Memory B cell (primary cell): ENCODE data around the gene FOXQ1.

ENCODE experiments used
- ATAC-seq: fragments of 150-1000 bp; cut with Tn5 transposase; 2 replicates; pipeline ENCODE4 v1.10.0; 2021; ENCODE audit warnings: low read depth, mild to moderate bottlenecking, moderate library complexity
- DNase-seq, 2 donors: peaks; one replicate each; pipeline ENCODE4 v3.0.0; 2022; ENCODE audit warnings: low spot score in 2 of 2
- H3K27ac Mint-ChIP-seq: one replicate; pipeline ENCODE4 v1.8.0; 2022; ENCODE audit warnings: mild to moderate bottlenecking, moderate library complexity, mixed read lengths
- H3K27me3 Mint-ChIP-seq: one replicate; pipeline ENCODE4 v1.8.0; 2022; ENCODE audit warnings: mixed read lengths
- H3K36me3 Mint-ChIP-seq: one replicate; pipeline ENCODE4 v1.8.0; 2022; ENCODE audit warnings: mild to moderate bottlenecking, mixed read lengths
- H3K4me1 Mint-ChIP-seq: one replicate; pipeline ENCODE4 v1.8.0; 2022; ENCODE audit warnings: mixed read lengths
- H3K4me3 Mint-ChIP-seq: one replicate; pipeline ENCODE4 v1.8.0; 2022; ENCODE audit warnings: mild to moderate bottlenecking, moderate library complexity, mixed read lengths
- H3K9me3 Mint-ChIP-seq: one replicate; pipeline ENCODE4 v1.8.0; 2022; ENCODE audit warnings: mixed read lengths

The FOXQ1 gene, protein sequence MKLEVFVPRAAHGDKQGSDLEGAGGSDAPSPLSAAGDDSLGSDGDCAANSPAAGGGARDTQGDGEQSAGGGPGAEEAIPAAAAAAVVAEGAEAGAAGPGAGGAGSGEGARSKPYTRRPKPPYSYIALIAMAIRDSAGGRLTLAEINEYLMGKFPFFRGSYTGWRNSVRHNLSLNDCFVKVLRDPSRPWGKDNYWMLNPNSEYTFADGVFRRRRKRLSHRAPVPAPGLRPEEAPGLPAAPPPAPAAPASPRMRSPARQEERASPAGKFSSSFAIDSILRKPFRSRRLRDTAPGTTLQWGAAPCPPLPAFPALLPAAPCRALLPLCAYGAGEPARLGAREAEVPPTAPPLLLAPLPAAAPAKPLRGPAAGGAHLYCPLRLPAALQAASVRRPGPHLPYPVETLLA

DNA sequence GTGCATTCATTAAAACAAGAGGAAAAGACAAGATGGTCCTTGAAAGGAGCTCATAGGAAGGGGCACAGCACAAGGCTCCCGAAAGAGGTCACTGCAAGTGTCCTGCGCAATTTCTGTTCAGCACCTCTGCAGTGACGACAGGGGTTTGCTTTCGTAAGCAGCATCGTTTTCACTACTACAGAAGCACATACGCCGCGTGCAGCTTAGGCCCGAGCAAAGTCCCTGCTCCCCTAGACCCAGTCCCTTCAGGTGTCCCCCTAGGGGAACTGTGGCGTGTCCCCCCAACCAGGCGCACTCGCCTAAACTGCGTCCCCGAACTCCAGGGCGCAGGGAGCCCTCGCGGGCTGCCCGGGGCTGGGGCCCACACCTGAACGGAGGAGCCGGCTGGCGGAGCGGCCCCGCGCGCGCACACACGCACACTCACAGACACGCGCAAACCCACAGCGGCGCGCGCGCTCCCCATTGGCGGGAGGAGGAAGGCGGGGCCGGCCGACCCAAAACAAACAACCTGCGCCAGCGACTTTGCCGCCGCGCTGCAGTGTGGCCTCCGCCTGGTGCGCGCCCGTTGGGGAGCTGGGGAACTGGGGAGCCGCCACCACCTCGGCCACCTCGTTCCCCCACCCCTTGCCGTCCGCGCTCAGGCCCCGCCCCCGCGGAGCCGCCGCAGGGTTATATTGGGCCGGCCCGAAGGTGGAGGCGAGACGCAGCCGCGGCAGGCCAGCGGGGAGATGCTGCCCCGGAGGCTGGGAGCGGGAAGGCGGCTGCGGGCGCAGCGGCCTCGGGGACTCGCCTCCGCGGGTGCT, at the start of gene FOXQ1:
FOXQ1 (plus strand) TSS at position 699 of the 803 bp plus-strand sequence. CDS start 607 bp downstream, outside the sequence.
- ATAC-seq (no peak), DNase-seq (no peak)
- Mint-ChIP-seq H3K27me3 (peaks cover 34% of the 10 kb centered on the region), H3K27ac (no peak within 1 kb of the TSS), H3K9me3 (no peaks in the 10 kb centered on the region), H3K36me3 (peaks cover 3% of the 10 kb centered on the region), H3K4me1 (peaks cover 19% of the 10 kb centered on the region), H3K4me3 (peak within 1 kb of the TSS; percentile 73)

DNA sequence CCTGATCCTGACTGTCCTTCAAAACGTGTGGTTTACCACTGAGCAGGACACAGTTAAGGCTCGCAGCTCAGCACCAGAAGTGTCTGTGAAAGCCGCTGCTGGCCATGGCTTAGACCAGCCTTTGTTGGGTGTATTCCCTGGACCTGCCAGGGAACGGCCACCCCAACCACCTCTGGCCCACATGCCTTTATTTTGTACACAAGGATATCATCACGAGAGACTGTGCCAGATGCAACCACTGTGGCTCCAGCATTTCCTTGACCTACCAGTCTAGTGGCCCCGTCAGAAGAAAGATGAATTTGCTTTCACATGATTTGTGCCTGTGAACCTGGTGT, 49.2 kb upstream of the FOXQ1 start:
- Mint-ChIP-seq H3K27ac (no peak overlapping the region), H3K4me1 (no peaks in the 10 kb centered on the region), H3K27me3 (peaks cover 1% of the 10 kb centered on the region), H3K4me3 (no peak overlapping the region), H3K36me3 (no peaks in the 10 kb centered on the region), H3K9me3 (no peaks in the 10 kb centered on the region)
- DNase-seq (no peak), ATAC-seq (no peak)

DNA sequence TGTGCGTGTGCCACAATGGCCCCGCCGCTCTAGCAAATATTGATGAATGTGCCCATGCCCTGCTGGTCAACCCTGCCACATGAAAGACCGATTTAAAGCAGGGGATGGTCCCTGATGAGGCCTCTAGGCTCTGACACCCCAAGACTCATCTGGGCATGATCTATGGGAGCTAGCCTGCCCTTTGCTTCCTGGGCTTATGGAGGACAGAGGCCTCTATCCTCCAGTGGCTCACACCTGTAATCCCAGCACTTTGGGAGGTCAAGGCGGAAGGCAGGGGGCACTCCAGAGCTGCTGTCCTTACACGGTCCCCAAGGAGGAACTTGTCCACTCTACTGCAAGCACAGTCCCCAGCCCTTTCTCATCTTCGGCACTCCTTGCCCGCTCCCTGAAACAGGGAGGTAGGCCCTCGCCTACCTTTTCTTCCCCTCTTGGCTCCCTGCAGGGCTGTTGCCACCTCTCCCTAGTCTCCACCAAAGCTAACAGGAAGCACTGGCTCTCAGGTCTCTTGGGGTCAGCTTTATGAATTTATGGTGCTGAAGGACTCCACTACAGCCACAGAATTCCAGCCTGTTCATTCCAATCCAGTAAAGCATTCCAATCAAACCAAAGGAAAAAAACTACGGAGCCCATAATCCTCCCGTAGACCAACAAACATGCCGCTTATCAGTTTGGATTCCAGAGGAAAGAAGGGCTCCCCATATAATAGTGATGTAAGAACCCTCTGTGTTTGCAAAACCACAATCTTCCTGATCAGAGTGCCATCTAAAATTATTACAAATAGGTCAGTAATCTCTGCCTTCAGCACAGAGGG, 48.7 kb upstream of the FOXQ1 start:
- H3K9me3 Mint-ChIP-seq, result no peaks in the 10 kb centered on the region
- H3K27ac Mint-ChIP-seq, result no peak overlapping the region
- H3K4me1 Mint-ChIP-seq, result no peaks in the 10 kb centered on the region
- H3K27me3 Mint-ChIP-seq, result peaks cover 1% of the 10 kb centered on the region
- H3K4me3 Mint-ChIP-seq, result no peak overlapping the region
- no peaks in the 10 kb centered on the region for H3K36me3 Mint-ChIP-seq
- DNase-seq, result no peak
- ATAC-seq, result no peak

DNA sequence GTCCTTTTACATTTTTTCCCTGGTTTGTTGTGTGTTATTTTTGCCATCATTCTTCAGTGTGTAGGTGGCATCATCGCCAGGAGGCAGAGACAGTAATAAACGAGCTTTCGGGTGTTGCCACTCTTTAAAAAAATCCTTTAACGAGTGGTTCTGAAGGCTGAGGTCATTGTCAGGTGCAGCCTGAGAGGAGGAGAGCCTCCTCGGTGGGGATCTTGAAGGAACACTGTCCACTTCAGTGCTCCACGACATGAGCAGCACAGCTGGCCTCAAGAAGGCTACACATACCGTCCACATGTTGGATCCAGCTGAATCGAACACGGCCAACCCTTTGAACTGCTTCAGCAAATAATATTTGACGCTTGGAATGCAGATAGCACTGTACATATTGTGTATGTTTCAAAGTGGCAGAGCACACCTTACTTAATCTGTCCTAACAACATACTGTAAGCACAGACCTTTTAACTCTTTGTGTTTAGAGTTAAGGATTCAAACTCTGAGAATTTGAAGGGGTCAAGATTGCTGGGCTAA, 48.0 kb upstream of the FOXQ1 start:
- DNase-seq (no peak), ATAC-seq (no peak)
- Mint-ChIP-seq H3K36me3 (no peaks in the 10 kb centered on the region), H3K9me3 (no peaks in the 10 kb centered on the region), H3K27me3 (peaks cover 1% of the 10 kb centered on the region), H3K4me3 (no peak overlapping the region), H3K27ac (no peak overlapping the region), H3K4me1 (no peaks in the 10 kb centered on the region)

DNA sequence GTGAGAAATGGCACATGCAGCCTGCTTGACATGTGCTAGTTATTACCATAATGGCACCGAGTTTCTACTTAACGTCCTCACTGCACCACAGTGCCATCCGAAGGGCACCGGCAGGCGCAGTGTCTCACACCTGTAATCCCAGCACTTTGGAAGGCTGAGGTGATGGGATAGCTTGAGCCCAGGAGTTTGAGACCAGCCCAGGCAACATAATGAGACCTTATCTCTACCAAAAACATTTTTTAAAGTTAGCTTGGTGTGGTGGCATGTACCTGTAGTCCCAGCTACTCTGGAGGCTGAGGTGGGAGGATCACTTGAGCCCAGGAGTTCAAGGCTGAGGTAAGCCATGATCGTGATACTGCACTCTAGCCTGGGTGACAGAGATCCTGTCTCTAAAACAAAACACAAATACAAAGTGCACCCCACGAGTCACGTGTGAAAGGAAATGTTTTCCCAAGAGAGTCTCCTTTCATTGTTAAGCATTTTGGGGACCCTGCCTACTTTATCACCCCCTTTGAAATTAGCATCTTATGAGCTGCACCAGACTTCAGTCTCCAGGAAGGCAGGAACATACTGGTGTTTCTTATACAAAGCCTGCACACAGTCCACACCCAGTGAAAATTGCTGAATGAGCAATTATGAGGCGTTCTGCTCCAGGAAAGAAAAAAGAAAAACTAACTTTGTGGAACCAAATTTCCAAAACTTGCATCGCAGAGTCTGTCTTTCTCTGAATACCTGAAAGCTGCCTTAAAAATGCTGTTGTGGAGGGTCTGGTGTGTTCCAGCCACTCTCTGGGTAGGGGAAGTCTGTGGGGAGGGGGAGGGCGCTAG, 47.1 kb upstream of the FOXQ1 start:
- Mint-ChIP-seq H3K27ac (no peak overlapping the region), H3K36me3 (no peaks in the 10 kb centered on the region), H3K27me3 (peaks cover 1% of the 10 kb centered on the region), H3K9me3 (no peaks in the 10 kb centered on the region), H3K4me1 (no peaks in the 10 kb centered on the region), H3K4me3 (no peak overlapping the region)
- no peak for ATAC-seq
- no peak for DNase-seq

DNA sequence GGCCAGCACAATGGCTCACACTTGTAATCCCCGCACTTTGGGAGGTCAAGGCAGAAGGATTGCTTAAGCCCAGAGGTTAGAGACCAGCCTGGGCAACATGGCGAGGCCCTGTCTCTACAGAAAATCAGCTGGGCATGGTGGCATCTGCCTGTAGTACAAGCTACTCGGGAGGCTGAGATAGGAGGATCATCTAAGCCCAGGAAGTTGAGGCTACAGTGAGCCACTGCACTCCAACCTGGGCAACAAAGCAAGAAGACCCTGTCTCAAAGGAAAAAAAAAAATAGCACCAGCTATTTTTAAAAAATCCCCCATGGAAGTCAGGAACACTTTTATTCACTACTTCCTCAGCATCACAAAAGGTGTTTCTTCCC, 45.2 kb upstream of the FOXQ1 start:
- no peaks in the 10 kb centered on the region for H3K4me1 Mint-ChIP-seq
- H3K27me3 Mint-ChIP-seq, result peaks cover 1% of the 10 kb centered on the region
- peaks cover 2% of the 10 kb centered on the region for H3K9me3 Mint-ChIP-seq
- H3K36me3 Mint-ChIP-seq, result no peaks in the 10 kb centered on the region
- ATAC-seq, result no peak
- H3K27ac Mint-ChIP-seq, result no peak overlapping the region
- no peak for DNase-seq
- H3K4me3 Mint-ChIP-seq, result no peak overlapping the region

DNA sequence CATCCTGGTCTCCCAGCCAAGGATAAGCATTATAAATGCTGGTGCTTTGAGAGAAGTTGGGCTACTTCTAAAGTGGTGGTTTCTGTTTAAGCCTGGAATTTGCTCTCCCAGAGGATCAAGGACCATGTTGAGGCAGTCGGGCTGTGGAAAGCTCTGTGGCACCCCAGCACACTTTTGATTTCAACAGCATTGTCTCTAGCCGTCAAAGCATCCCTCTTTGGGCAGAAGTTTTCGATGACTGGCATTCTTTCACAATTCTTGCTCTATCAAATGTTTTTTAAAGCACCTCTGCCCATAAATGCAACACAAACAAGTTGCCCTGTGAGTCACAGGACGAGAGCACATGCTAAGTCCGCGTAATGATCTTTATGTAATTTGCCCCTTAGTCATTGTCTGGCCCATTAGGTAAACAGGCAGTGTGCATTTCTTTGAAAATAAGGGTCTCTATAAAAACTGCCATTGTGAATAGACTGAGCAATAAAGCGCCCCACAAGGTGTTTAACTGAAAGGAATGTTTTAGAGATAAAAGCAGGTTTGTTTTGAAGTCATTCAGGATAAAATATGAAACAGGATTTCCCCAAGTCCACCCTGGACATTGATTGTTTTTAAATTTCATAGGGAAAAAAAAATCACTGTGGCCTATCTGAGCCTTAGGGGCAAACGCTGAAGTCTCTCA, 44.7 kb upstream of the FOXQ1 start:
- Mint-ChIP-seq H3K36me3 (no peaks in the 10 kb centered on the region), H3K4me3 (no peak overlapping the region), H3K27ac (no peak overlapping the region), H3K4me1 (no peaks in the 10 kb centered on the region), H3K27me3 (peaks cover 1% of the 10 kb centered on the region), H3K9me3 (peaks cover 5% of the 10 kb centered on the region)
- no peak for DNase-seq
- ATAC-seq, result no peak

DNA sequence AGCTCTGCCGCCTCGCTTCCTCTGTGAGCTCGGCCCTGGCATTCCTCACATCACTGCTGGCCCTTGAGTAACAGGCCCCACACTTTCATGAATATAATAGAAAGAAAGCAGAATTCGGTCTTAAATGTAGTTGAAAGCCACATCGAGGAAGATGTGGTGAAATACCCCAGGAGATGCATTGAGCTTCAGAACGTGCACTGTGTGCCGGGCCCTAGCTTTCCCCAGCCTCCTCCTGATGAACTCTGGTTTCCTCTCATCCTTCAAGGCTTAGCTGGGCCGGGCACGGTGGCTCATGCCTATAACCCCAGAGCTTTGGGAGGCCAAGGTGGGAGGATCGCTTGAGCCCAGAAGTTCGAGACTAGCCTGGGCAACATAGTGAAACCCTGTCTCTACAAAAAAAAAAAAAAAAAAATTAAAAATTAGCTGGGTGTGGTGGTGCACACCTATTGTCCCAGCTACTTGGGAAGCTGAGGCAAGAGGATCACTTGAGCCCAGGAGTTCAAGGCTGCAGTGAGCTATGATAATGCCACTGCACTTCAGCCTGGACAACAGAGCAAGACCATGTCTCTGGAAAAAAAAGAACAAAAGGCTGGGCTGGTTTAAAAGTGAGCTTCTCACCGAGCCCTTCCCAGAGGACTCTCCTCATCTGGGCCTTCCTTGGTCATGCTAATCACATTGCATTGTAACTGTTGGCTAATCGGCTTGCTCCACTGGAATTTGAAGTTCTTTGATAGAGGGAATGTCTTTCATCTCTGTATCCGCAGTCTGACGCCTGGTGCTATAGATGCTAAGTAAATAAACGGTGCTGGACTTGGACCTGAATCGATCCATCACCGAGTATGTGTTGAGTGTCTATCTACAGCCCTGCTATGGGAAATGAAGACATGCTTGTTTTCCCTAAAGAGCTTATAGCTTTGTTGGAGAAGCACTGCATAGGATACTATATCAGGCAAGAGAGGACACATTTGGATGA, 43.8 kb upstream of the FOXQ1 start:
- Mint-ChIP-seq H3K9me3 (peaks cover 9% of the 10 kb centered on the region), H3K36me3 (no peaks in the 10 kb centered on the region), H3K27ac (no peak overlapping the region), H3K4me3 (no peak overlapping the region), H3K27me3 (peaks cover 4% of the 10 kb centered on the region), H3K4me1 (no peaks in the 10 kb centered on the region)
- ATAC-seq, result no peak
- DNase-seq, result no peak

DNA sequence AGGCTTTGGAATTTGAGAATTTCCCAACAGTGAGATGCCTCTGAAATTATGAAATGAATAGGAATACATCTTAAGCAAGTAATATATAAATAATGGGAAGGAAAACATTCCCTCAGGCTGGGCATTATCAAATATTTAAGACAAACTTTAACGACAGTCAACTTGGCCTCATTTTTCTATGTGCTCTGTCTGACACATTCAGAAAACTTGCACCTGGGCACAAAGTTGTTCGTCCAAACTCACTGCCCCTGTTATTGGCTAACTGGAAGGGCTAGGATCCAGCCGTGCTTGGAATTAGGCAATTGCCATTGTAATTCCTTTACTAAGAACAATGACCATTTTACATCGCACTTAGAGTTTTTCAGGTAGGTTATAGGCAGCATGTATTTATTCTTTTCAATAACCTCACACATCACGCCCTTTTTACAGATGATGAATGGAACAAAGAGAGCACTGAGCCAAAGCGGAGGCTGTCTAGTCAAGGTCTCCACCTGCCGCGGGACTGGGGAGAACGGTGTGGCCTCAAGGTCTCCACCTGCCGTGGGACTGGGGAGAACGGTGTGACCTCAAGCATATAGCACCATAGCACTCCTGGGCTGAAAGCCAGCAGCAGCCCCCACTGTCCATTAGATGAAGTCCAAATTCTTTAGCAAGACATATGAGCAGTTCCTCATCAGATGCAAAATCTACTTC, 40.7 kb upstream of the FOXQ1 start:
- H3K9me3 Mint-ChIP-seq, result peaks cover 9% of the 10 kb centered on the region
- no peak for ATAC-seq
- peaks cover 5% of the 10 kb centered on the region for H3K27me3 Mint-ChIP-seq

DNA sequence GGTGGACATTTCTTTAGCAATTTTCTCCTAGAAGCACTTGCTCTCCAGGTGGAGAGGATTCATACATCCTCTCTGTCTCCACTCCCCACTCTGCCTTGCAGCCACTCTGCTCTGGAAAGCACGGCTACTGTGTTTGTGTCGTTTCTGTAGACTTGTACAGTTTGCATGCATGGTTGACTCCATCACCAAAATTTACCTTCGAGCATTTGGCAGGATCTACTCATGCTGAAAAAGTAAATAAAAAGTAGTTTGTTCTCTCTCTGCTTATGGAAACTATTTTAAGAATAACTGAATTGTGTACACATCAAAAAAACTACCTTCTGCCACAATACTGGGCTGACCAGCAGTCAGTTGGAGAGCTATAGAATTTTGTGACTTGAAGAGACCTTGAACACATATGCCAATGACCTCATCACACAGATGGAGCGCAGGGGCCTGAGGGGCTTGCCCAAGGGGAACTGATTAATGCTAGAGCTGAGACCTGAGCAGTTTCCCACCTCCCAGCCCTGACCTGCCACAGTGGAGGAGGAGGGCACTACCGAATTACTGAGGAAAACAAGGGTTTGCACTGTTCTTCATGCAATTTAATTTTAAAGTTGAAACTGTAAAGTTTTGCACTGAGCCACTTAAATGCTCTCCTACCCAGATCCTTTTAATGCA, 33.7 kb upstream of the FOXQ1 start:
- DNase-seq (no peak), ATAC-seq (no peak)
- Mint-ChIP-seq H3K9me3 (no peaks in the 10 kb centered on the region), H3K36me3 (no peaks in the 10 kb centered on the region), H3K27me3 (peaks cover 12% of the 10 kb centered on the region), H3K27ac (no peak overlapping the region), H3K4me3 (no peak overlapping the region), H3K4me1 (no peaks in the 10 kb centered on the region)

More for the DNA sequence above, 40.7 kb upstream of the FOXQ1 start:
- no peak for DNase-seq
- H3K27ac Mint-ChIP-seq, result no peak overlapping the region
- H3K36me3 Mint-ChIP-seq, result no peaks in the 10 kb centered on the region
- no peak overlapping the region for H3K4me3 Mint-ChIP-seq
- H3K4me1 Mint-ChIP-seq, result no peaks in the 10 kb centered on the region

DNA sequence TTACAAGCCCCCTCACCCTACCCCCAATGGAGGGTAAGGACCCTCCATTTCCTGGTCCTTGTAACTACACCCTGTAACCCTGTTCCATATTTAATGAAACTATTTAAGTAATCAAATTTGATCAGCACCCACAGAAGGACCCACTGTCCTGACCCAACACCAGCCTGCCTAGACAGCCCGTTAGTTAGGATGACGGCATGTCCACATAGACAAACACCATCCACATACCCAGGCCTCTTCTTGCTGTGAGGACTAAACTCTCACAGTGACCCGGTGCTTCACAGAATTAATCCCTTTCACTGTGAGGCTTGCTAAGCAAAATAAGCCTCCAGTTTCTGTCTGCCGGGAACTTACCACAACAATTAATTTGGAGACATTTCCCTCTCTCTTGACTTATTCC, 32.8 kb upstream of the FOXQ1 start:
- H3K27ac Mint-ChIP-seq, result no peak overlapping the region
- H3K36me3 Mint-ChIP-seq, result no peaks in the 10 kb centered on the region
- no peaks in the 10 kb centered on the region for H3K4me1 Mint-ChIP-seq
- no peak overlapping the region for H3K4me3 Mint-ChIP-seq
- no peaks in the 10 kb centered on the region for H3K9me3 Mint-ChIP-seq
- DNase-seq, result no peak
- ATAC-seq, result no peak
- H3K27me3 Mint-ChIP-seq, result peaks cover 16% of the 10 kb centered on the region
